ENCODE results near the gene MED13L.

Gene MED13L

GRCh38 chr12:116278279-116278626, 760 bp upstream of the MED13L start:
- DNase-seq, result no peak
- no peak for TF ChIP-seq CTCF (IDR thresholded peaks at IDR 0.05; ENCODE audit: low read depth, low read length)
- peaks cover 5% of the 10 kb centered on the region; the same call in 1 of the 2 replicates for H3K4me1 ChIP-seq

GRCh38 chr12:116276652-116277466, 634 bp downstream of the MED13L start:
- peak; percentile 83 for DNase-seq

More at GRCh38 chr12:116278279-116278626, 760 bp upstream of the MED13L start:
- Histone ChIP-seq H3K4me3 (ENCODE audit: low read depth, low read length) (peak overlapping the region; percentile 50), H3K27me3 (peaks cover 3% of the 10 kb centered on the region), H3K9me3 (peaks cover 3% of the 10 kb centered on the region; the same call in 1 of the 2 replicates), H3K36me3 (no peaks in the 10 kb centered on the region; the same call in 1 of the 2 replicates)

GRCh38 chr12:116274551-116275375, 2.7 kb downstream of the MED13L start:
- Histone ChIP-seq H3K4me3 (ENCODE audit: low read depth, low read length) (0 out of 2 replicates have a peak overlapping the region, but pooled peaks have one; percentile 3), H3K9me3 (peaks cover 3% of the 10 kb centered on the region; the same call in 1 of the 2 replicates), H3K36me3 (no peaks in the 10 kb centered on the region; the same call in 1 of the 2 replicates), H3K27me3 (peaks cover 3% of the 10 kb centered on the region), H3K4me1 (peaks cover 10% of the 10 kb centered on the region)
- no peak for DNase-seq
- no peak for TF ChIP-seq CTCF (IDR thresholded peaks at IDR 0.05; ENCODE audit: low read depth, low read length)

More at GRCh38 chr12:116276652-116277466, 634 bp downstream of the MED13L start:
- H3K9me3 ChIP-seq, result peaks cover 3% of the 10 kb centered on the region; the same call in 1 of the 2 replicates
- peaks cover 3% of the 10 kb centered on the region for H3K27me3 ChIP-seq
- TF ChIP-seq CTCF (IDR thresholded peaks at IDR 0.05; ENCODE audit: low read depth, low read length), result no peak
- H3K36me3 ChIP-seq, result no peaks in the 10 kb centered on the region; the same call in 1 of the 2 replicates
- peak overlapping the region; percentile 91 for H3K4me3 ChIP-seq (ENCODE audit: low read depth, low read length)
- H3K4me1 ChIP-seq, result peaks cover 5% of the 10 kb centered on the region; the same call in 1 of the 2 replicates

DNA sequence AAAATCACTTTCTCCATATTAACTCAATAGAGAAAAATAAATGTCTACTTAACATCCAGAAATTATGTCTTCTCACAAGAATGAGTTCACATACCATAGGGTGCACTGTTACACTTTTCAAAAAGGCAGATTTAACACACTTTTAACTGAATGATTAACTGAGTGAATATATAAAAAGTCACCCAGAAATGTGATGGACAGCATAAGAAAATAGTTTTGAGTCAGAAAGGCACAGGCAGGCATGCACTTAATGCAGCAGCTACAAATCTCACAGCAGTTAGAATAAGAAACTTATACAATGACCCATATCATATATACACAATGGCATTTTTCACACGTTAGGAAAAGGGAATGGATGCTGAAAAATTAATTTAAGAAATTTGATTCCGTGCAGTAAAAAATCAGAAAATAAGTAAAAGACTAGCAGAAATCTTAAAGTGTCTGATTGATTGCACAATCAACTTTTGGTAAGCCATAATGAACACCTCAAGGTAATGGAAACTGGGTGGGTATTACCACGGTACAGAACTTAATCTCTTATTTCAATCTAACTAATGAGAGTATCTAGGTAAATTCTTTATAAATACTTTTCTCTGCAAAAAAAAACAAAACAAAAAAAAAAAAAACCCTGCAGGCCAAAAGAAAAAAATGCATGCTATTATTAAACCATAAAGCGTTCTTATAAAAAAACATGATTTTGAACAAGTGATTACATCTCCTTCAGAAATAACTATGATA, 3.5 kb downstream of the MED13L start:
- Histone ChIP-seq H3K4me3 (ENCODE audit: low read depth, low read length) (no peak overlapping the region), H3K27me3 (peaks cover 3% of the 10 kb centered on the region), H3K4me1 (peaks cover 10% of the 10 kb centered on the region), H3K9me3 (peaks cover 3% of the 10 kb centered on the region; the same call in 1 of the 2 replicates), H3K36me3 (no peaks in the 10 kb centered on the region; the same call in 1 of the 2 replicates)
- no peak for DNase-seq
- TF ChIP-seq CTCF (IDR thresholded peaks at IDR 0.05; ENCODE audit: low read depth, low read length), result no peak

- no peak for TF ChIP-seq CTCF (IDR thresholded peaks at IDR 0.05; ENCODE audit: low read depth, low read length)
- Histone ChIP-seq H3K4me1 (peaks cover 12% of the 10 kb centered on the region), H3K4me3 (ENCODE audit: low read depth, low read length) (no peak overlapping the region), H3K9me3 (no peaks in the 10 kb centered on the region), H3K36me3 (no peaks in the 10 kb centered on the region; the same call in 1 of the 2 replicates), H3K27me3 (no peaks in the 10 kb centered on the region)
- no peak for DNase-seq
Measured at GRCh38 chr12:116267948-116268347, 9.5 kb downstream of the MED13L start.

Data from BE2C (cell line).